B cell (primary cell): ENCODE results near the gene TCP1.

Source experiments
- CTCF ChIP-seq: fragments of 200-600 bp; IDR thresholded peaks from one replicate; pipeline ENCODE4 v1.8.0; 2022; ENCODE audit warnings: antibody characterized with exemption, mild to moderate bottlenecking
- EZH2 ChIP-seq: IDR thresholded peaks from 2 replicates; pipeline ENCODE4 v1.6.1; 2012; ENCODE audit warnings: borderline replicate concordance, low read depth, mild to moderate bottlenecking, moderate library complexity, low read length; ENCODE audit not compliant: insufficient read depth, poor library complexity, severe bottlenecking

GRCh38 chr6:159778131-159778530 lies 11.3 kb downstream of the TCP1 start:
- TF ChIP-seq CTCF (no peak), EZH2 (no peak)
